Panc1 (cell line): ENCODE results near the gene CDH13. TPM values are rescaled to one million over a fixed set of nuclear protein-coding genes. Genes with fewer than 3 reads are reported as not detected.

Experiments used
- ATAC-seq: fragments of 200-7000 bp; cut with Tn5 transposase; 2 replicates; pipeline ENCODE4 v1.9.1; 2020; ENCODE audit warnings: mild to moderate bottlenecking, moderate library complexity
- BruUV-seq: library from RNA; stranded (reverse); fragments of 400-500 nt; replicated peaks from 2 replicates; lab custom pipeline; 2021; lab: Mats Ljungman, UMichigan
- CTCF ChIA-PET: fragments of 300-600 bp; sonication (Branson Sonifier 250); formaldehyde crosslinking; loops from one replicate; lab custom pipeline; 2022; ENCODE audit warnings: antibody characterized with exemption; lab: Charles Lee
- POLR2A ChIA-PET: fragments of 300-600 bp; sonication (Branson Sonifier 250); formaldehyde crosslinking; loops from one replicate; lab custom pipeline; 2022; ENCODE audit warnings: antibody characterized with exemption; lab: Charles Lee
- DNase-seq: peaks from one replicate; pipeline ENCODE4 v3.0.0-alpha.2; 2010; ENCODE audit warnings: low read depth, low spot score
- H3K27ac ChIP-seq: 2 replicates; pipeline ENCODE4 v1.5.1; 2011; ENCODE audit warnings: mild to moderate bottlenecking, low read length, inconsistent platforms
- H3K27me3 ChIP-seq: fragments of 200-500 bp; sonication (Bioruptor generic); 2 replicates; pipeline ENCODE4 v1.6.0; 2014; ENCODE audit warnings: low read length, inconsistent platforms; ENCODE audit not compliant: control insufficient read depth, insufficient read depth
- H3K36me3 ChIP-seq: fragments of 200-500 bp; sonication (Bioruptor generic); 2 replicates; pipeline ENCODE4 v1.5.1; 2014; ENCODE audit warnings: inconsistent platforms, mild to moderate bottlenecking, low read length, moderate library complexity; ENCODE audit not compliant: control insufficient read depth, insufficient read depth
- H3K4me1 ChIP-seq: 2 replicates; pipeline ENCODE4 v1.5.1; 2011; ENCODE audit warnings: inconsistent platforms, mild to moderate bottlenecking, low read length, moderate library complexity; ENCODE audit not compliant: control insufficient read depth, insufficient read depth
- H3K4me3 ChIP-seq, 2 experiments: 2 replicates each; pipeline ENCODE4 v1.5.1; 2011 to 2012; ENCODE audit warnings: low read depth in 2 of 2, low read length in 2 of 2, mild to moderate bottlenecking in 2 of 2, inconsistent platforms in 1 of 2, moderate library complexity in 1 of 2
- H3K9me3 ChIP-seq: fragments of 200-500 bp; sonication (Bioruptor generic); 2 replicates; pipeline ENCODE4 v1.5.1; 2014; ENCODE audit warnings: low read depth, mild to moderate bottlenecking, inconsistent platforms, low read length, moderate library complexity; ENCODE audit not compliant: control insufficient read depth, insufficient read depth
- CTCF ChIP-seq: fragments of 450-650 bp; IDR thresholded peaks from 2 replicates; pipeline ENCODE4 v1.5.1; 2017; ENCODE audit warnings: mild to moderate bottlenecking
- POLR2AphosphoS5 ChIP-seq: IDR thresholded peaks from 2 replicates; pipeline ENCODE4 v1.6.1; 2012; ENCODE audit warnings: mild to moderate bottlenecking, low read depth, low read length, moderate library complexity
- REST ChIP-seq, 2 experiments: IDR thresholded peaks; 2 replicates each; pipeline ENCODE4 v1.6.1; 2011 to 2012; ENCODE audit warnings: low read depth in 2 of 2, control low read depth in 1 of 2, low read length in 1 of 2, mild to moderate bottlenecking in 1 of 2, moderate library complexity in 1 of 2; ENCODE audit not compliant: insufficient read depth in 1 of 2
- SIN3A ChIP-seq: IDR thresholded peaks from 2 replicates; pipeline ENCODE4 v1.6.1; 2012; ENCODE audit warnings: low read depth, mild to moderate bottlenecking, low read length, moderate library complexity, borderline replicate concordance; ENCODE audit not compliant: insufficient read depth
- TCF7L2 ChIP-seq: IDR thresholded peaks from 2 replicates; pipeline ENCODE4 v1.6.1; 2011; ENCODE audit warnings: mild to moderate bottlenecking, low read depth, low read length, inconsistent platforms
- in situ Hi-C: cut with HindIII; loops from 2 replicates; pipeline ENCODE4 v1.10.0; 2016; ENCODE audit warnings: low sequenced_read_pairs, low pct_unique_long_range_greater_than_20kb
- intact Hi-C: fragments of 100-400 bp; cut with micrococcal nuclease; formaldehyde crosslinking; loops from one replicate; pipeline ENCODE4 v1.10.0; 2022; ENCODE audit not compliant: unreplicated experiment
- total RNA-seq: library from RNA; stranded (reverse); gene quantifications from one replicate; pipeline ENCODE4 v1.2.1, GENCODE V29; 2021; ENCODE audit not compliant: unreplicated experiment

Gene CDH13
- total RNA-seq, 1 experiment from 2014 or later, result not detected

- POLR2A ChIA-PET, result no interaction called here
These were observed 482.8 kb downstream of the CDH13 start for GRCh38 chr16:83109490-83110125.

GRCh38 chr16:83110269-83110668 is 483.5 kb downstream of the CDH13 start:
- no peaks in the 10 kb centered on the region for H3K4me1 ChIP-seq
- intact Hi-C loops, result no loop called here
- no TSS peak for BruUV-seq
- ATAC-seq (no peak), DNase-seq (no peak)
- in situ Hi-C loops, result no loop called here
- H3K36me3 ChIP-seq, result no peaks in the 10 kb centered on the region
- ChIA-PET CTCF (no interaction called here), POLR2A (no interaction called here)
- no peak overlapping the region for H3K4me3 ChIP-seq
- no peaks in the 10 kb centered on the region for H3K9me3 ChIP-seq
- no peak for TF ChIP-seq TCF7L2
- TF ChIP-seq POLR2AphosphoS5, result no peak
- no peak for TF ChIP-seq SIN3A
- TF ChIP-seq REST (IDR thresholded peaks at IDR 0.05; ENCODE audit: insufficient read depth in 1 of 2, low read depth in 2 of 2, low read length in 1 of 2), result no peak
- no peak for TF ChIP-seq CTCF
- no peak overlapping the region for H3K27ac ChIP-seq
- H3K27me3 ChIP-seq, result no peaks in the 10 kb centered on the region; the same call in 1 of the 2 replicates

More at GRCh38 chr16:83109490-83110125, 482.8 kb downstream of the CDH13 start:
- Histone ChIP-seq H3K36me3 (no peaks in the 10 kb centered on the region), H3K9me3 (no peaks in the 10 kb centered on the region), H3K4me1 (no peaks in the 10 kb centered on the region), H3K4me3 (no peak overlapping the region), H3K27ac (no peak overlapping the region), H3K27me3 (no peaks in the 10 kb centered on the region; the same call in 1 of the 2 replicates)
- DNase-seq, result no peak
- intact Hi-C loops, result no loop called here
- no peak for ATAC-seq
- in situ Hi-C loops, result no loop called here
- CTCF ChIA-PET, result no interaction called here
- TF ChIP-seq CTCF, result no peak
- TF ChIP-seq POLR2AphosphoS5, result no peak
- no peak for TF ChIP-seq SIN3A
- TF ChIP-seq REST (IDR thresholded peaks at IDR 0.05; ENCODE audit: insufficient read depth in 1 of 2, low read depth in 2 of 2, low read length in 1 of 2), result no peak
- no peak for TF ChIP-seq TCF7L2
- no TSS peak for BruUV-seq
